HepG2 (cell line): ENCODE data around the gene C9orf43. TPM values are rescaled to one million over a fixed set of nuclear protein-coding genes. Genes with fewer than 3 reads are reported as not detected.

Experiments
- KAT7 ChIP-seq: IDR thresholded peaks from 2 replicates; pipeline ENCODE4 v1.6.1; 2018; ENCODE audit warnings: borderline replicate concordance, missing compliant biosample characterization
- KAT8 ChIP-seq: IDR thresholded peaks from 2 replicates; pipeline ENCODE4 v1.6.1; 2016; ENCODE audit warnings: missing genetic modification reagents, missing compliant biosample characterization
- MYC ChIP-seq: sonication (generic); formaldehyde crosslinking; IDR thresholded peaks from 2 replicates; pipeline ENCODE4 v1.9.0; 2021; ENCODE audit warnings: missing genetic modification reagents, borderline replicate concordance
- NFIC ChIP-seq: IDR thresholded peaks from 2 replicates; pipeline ENCODE4 v1.6.1; 2012; ENCODE audit warnings: mild to moderate bottlenecking, low read length, inconsistent platforms
- PHF8 ChIP-seq: sonication (generic); formaldehyde crosslinking; IDR thresholded peaks from 2 replicates; pipeline ENCODE4 v1.5.0; 2020; ENCODE audit warnings: missing genetic modification reagents
- POLR2AphosphoS5 ChIP-seq: IDR thresholded peaks from 2 replicates; pipeline ENCODE4 v1.6.1; 2012; ENCODE audit warnings: low read depth, low read length
- SOX13 ChIP-seq, 3 experiments: fragments of 450-650 bp in 1 of 3; sonication (generic) in 1 of 3; formaldehyde crosslinking in 1 of 3; IDR thresholded peaks in 2 of 3; conservative IDR thresholded peaks in 1 of 3; 2 replicates each; pipeline versions ENCODE4 v1.5.0 to v1.6.1; 2016 to 2020; ENCODE audit warnings: antibody characterized with exemption in 1 of 3, mild to moderate bottlenecking in 1 of 3, missing compliant biosample characterization in 1 of 3, missing genetic modification reagents in 1 of 3, moderate library complexity in 1 of 3
- SP1 ChIP-seq, 2 experiments: fragments of 450-650 bp in 1 of 2; sonication (generic) in 1 of 2; formaldehyde crosslinking in 1 of 2; IDR thresholded peaks; 2 replicates each; pipeline versions ENCODE4 v1.4.0 to v1.6.1; 2016 to 2020; ENCODE audit warnings: missing genetic modification reagents in 1 of 2
- SRF ChIP-seq: IDR thresholded peaks from 2 replicates; pipeline ENCODE4 v1.6.1; 2011; ENCODE audit warnings: mild to moderate bottlenecking, low read depth, low read length, moderate library complexity
- TAF1 ChIP-seq: sonication (generic); formaldehyde crosslinking; IDR thresholded peaks from 2 replicates; pipeline ENCODE4 v1.4.0; 2020; ENCODE audit warnings: missing genetic modification reagents
- ZNF160 ChIP-seq: sonication (generic); formaldehyde crosslinking; IDR thresholded peaks from 2 replicates; pipeline ENCODE4 v1.8.0; 2022; ENCODE audit warnings: mild to moderate bottlenecking, inconsistent platforms, missing genetic modification reagents
- ZNF567 ChIP-seq: sonication (generic); formaldehyde crosslinking; IDR thresholded peaks from 2 replicates; pipeline ENCODE4 v1.8.1; 2023; ENCODE audit warnings: mild to moderate bottlenecking, missing genetic modification reagents, borderline replicate concordance
- ZNF629 ChIP-seq: sonication (generic); formaldehyde crosslinking; conservative IDR thresholded peaks from 2 replicates; pipeline ENCODE4 v1.5.0; 2020; ENCODE audit warnings: missing genetic modification reagents
- ZNF724P ChIP-seq: sonication (generic); formaldehyde crosslinking; IDR thresholded peaks from 2 replicates; pipeline ENCODE4 v1.8.0; 2022; ENCODE audit warnings: missing genetic modification reagents, borderline replicate concordance
- polyA plus RNA-seq, 8 experiments: library from polyadenylated mRNA; depleted of rRNA in 3 of 8; stranded (reverse) in 7 of 8; unstranded in 1 of 8; fragments of >200 nt; fragmentation: Illumina TruSeq in 4 of 8; extraction: Trizol in 4 of 8; gene quantifications; 2 replicates each; pipeline versions ENCODE4 v1.2.1 to v1.2.3, GENCODE V29; 2011 to 2016; ENCODE audit warnings: low read depth in 4 of 8, missing spikeins in 1 of 8, mixed read lengths in 1 of 8; ENCODE audit not compliant: insufficient read depth in 1 of 8
- total RNA-seq, 5 experiments: library from RNA; depleted of rRNA; stranded (reverse); fragments of >200 nt; fragmentation: Illumina TruSeq; extraction: Trizol; gene quantifications; 2 replicates each; pipeline ENCODE4 v1.2.3, GENCODE V29; 2016; ENCODE audit warnings: low read depth in 1 of 5
- TF ChIP-seq, protein P1 (sequence below): sonication (generic); formaldehyde crosslinking; IDR thresholded peaks from 2 replicates; pipeline ENCODE4 v1.4.0; 2020; ENCODE audit warnings: missing genetic modification reagents, borderline replicate concordance
- TF ChIP-seq, protein P2 (sequence below): IDR thresholded peaks from 2 replicates; pipeline ENCODE4 v1.4.0; 2020; ENCODE audit warnings: mild to moderate bottlenecking, missing genetic modification reagents
- TF ChIP-seq, protein P3 (sequence below): sonication (generic); formaldehyde crosslinking; IDR thresholded peaks from 2 replicates; pipeline ENCODE4 v1.5.1; 2020; ENCODE audit warnings: mild to moderate bottlenecking, missing genetic modification reagents

Gene C9orf43
- total and polyA plus RNA-seq, 2 of the 13 experiments (the other 11 are each of a cell fraction or from before 2014, with no cell fraction given), result 0.24 to 0.31 TPM

DNA sequence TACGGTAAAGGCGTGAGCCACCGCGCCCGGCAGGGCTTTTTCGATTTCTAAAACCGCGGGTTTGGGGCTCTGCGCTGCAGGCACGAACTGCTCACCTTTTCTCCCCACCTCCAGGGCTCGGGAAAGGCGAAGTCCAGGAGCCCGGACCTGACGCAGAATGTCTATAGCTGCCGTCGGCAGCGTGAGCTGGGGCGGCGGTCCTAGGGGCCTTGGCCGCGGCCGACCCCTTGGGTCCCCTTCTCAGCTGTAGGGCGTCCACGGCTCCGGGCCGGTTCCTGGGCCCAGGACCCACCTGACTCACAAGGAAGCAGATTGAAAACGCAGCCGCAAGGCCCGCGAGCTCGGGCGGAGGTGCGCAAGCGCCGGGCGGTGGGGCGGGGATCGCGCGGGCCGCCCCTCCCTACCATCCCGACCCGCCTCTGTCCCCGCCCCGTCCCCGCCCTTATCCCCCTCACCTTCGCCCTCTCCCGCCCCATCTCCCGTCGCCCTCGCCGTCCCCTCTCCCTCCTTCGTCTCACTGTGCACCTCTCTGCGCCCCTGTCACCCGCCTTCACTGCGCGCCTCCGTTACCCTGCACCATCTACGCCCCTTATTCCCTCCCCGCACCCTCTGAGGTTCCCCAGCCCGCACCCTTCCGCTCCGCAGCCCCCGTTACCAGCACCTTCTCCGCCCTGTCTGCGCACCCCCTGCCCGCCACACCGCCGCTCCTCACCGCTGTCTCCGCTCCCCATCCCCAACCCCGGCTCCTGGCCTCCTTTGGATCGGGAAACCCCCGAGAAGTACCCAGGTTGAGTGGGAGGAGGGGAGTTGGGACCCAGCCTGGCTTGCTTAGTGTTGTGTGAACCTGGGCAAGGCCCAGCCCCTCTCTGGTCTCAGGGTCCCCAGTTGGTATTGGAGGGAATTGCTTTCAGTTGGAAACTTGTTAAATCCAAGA is 33.6 kb upstream of the C9orf43 start, which contains the start of gene HDHD3 (continued):
- TF ChIP-seq, protein P1, sequence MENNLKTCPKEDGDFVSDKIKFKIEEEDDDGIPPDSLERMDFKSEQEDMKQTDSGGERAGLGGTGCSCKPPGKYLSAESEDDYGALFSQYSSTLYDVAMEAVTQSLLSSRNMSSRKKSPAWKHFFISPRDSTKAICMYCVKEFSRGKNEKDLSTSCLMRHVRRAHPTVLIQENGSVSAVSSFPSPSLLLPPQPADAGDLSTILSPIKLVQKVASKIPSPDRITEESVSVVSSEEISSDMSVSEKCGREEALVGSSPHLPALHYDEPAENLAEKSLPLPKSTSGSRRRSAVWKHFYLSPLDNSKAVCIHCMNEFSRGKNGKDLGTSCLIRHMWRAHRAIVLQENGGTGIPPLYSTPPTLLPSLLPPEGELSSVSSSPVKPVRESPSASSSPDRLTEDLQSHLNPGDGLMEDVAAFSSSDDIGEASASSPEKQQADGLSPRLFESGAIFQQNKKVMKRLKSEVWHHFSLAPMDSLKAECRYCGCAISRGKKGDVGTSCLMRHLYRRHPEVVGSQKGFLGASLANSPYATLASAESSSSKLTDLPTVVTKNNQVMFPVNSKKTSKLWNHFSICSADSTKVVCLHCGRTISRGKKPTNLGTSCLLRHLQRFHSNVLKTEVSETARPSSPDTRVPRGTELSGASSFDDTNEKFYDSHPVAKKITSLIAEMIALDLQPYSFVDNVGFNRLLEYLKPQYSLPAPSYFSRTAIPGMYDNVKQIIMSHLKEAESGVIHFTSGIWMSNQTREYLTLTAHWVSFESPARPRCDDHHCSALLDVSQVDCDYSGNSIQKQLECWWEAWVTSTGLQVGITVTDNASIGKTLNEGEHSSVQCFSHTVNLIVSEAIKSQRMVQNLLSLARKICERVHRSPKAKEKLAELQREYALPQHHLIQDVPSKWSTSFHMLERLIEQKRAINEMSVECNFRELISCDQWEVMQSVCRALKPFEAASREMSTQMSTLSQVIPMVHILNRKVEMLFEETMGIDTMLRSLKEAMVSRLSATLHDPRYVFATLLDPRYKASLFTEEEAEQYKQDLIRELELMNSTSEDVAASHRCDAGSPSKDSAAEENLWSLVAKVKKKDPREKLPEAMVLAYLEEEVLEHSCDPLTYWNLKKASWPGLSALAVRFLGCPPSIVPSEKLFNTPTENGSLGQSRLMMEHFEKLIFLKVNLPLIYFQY, result peak; percentile 91
- TF ChIP-seq, protein P2, sequence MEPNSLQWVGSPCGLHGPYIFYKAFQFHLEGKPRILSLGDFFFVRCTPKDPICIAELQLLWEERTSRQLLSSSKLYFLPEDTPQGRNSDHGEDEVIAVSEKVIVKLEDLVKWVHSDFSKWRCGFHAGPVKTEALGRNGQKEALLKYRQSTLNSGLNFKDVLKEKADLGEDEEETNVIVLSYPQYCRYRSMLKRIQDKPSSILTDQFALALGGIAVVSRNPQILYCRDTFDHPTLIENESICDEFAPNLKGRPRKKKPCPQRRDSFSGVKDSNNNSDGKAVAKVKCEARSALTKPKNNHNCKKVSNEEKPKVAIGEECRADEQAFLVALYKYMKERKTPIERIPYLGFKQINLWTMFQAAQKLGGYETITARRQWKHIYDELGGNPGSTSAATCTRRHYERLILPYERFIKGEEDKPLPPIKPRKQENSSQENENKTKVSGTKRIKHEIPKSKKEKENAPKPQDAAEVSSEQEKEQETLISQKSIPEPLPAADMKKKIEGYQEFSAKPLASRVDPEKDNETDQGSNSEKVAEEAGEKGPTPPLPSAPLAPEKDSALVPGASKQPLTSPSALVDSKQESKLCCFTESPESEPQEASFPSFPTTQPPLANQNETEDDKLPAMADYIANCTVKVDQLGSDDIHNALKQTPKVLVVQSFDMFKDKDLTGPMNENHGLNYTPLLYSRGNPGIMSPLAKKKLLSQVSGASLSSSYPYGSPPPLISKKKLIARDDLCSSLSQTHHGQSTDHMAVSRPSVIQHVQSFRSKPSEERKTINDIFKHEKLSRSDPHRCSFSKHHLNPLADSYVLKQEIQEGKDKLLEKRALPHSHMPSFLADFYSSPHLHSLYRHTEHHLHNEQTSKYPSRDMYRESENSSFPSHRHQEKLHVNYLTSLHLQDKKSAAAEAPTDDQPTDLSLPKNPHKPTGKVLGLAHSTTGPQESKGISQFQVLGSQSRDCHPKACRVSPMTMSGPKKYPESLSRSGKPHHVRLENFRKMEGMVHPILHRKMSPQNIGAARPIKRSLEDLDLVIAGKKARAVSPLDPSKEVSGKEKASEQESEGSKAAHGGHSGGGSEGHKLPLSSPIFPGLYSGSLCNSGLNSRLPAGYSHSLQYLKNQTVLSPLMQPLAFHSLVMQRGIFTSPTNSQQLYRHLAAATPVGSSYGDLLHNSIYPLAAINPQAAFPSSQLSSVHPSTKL (CRISPR knock-in tag), result peak; percentile 40; the same call in 1 of the 2 replicates
- TF ChIP-seq MYC (CRISPR knock-in tag) (peak; percentile 35; the same call in 1 of the 2 replicates), ZNF724P (CRISPR knock-in tag) (no peak), POLR2AphosphoS5 (peak; percentile 91), SOX13 (IDR thresholded peaks at IDR 0.05) (no peak), SOX13 (CRISPR knock-in tag; conservative IDR thresholded peaks at IDR 0.05 in 1 of 2, IDR thresholded peaks at IDR 0.05 in 1 of 2) (no peak), ZNF160 (CRISPR knock-in tag) (0 out of 2 replicates have a peak, but pooled peaks have one; percentile 26), SRF (no peak), KAT7 (CRISPR knock-in tag) (peak; percentile 60; the same call in 1 of the 2 replicates), NFIC (no peak), SP1 (IDR thresholded peaks at IDR 0.05) (no peak), SP1 (CRISPR knock-in tag; IDR thresholded peaks at IDR 0.05) (peak; percentile 45; the same call in 1 of the 2 replicates), TAF1 (peak; percentile 92), PHF8 (peak; percentile 82), ZNF567 (0 out of 2 replicates have a peak, but pooled peaks have one; percentile 52), KAT8 (CRISPR knock-in tag) (no peak), ZNF629 (CRISPR knock-in tag) (0 out of 2 replicates have a peak, but pooled peaks have one; percentile 7)
- TF ChIP-seq, protein P3, sequence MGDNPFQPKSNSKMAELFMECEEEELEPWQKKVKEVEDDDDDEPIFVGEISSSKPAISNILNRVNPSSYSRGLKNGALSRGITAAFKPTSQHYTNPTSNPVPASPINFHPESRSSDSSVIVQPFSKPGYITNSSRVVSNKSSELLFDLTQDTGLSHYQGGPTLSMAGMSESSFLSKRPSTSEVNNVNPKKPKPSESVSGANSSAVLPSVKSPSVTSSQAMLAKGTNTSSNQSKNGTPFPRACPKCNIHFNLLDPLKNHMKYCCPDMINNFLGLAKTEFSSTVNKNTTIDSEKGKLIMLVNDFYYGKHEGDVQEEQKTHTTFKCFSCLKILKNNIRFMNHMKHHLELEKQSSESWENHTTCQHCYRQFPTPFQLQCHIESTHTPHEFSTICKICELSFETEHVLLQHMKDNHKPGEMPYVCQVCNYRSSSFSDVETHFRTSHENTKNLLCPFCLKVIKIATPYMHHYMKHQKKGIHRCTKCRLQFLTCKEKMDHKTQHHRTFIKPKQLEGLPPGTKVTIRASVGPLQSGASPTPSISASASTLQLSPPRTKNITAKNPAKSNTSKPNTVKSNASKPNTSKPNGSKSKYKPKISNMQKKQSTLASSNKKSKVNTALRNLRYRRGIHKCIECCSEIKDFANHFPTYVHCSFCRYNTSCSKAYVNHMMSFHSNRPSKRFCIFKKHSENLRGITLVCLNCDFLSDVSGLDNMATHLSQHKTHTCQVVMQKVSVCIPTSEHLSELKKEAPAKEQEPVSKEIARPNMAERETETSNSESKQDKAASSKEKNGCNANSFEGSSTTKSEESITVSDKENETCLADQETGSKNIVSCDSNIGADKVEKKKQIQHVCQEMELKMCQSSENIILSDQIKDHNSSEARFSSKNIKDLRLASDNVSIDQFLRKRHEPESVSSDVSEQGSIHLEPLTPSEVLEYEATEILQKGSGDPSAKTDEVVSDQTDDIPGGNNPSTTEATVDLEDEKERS, result 0 out of 2 replicates have a peak, but pooled peaks have one; percentile 19
